Bone marrow (tissue), 2 donors: ENCODE data around the gene LRP2.

Source experiments
- DNase-seq, 2 donors: peaks; one replicate each; lab custom pipeline; 2025; lab: John Stamatoyannopoulos, UW

LRP2 gene

GRCh38 chr2:169240405-169240804 is 121.9 kb downstream of the LRP2 start:
- DNase-seq: no peak

GRCh38 chr2:169237939-169238338 is 124.4 kb downstream of the LRP2 start:
- no peak for DNase-seq

GRCh38 chr2:169237286-169237685 is 125.0 kb downstream of the LRP2 start:
- DNase-seq: no peak

- DNase-seq: no peak
Observed at GRCh38 chr2:169232551-169233154, 129.7 kb downstream of the LRP2 start.

GRCh38 chr2:169230204-169230603 is 132.1 kb downstream of the LRP2 start:
- no peak for DNase-seq

GRCh38 chr2:169229590-169229989 is 132.7 kb downstream of the LRP2 start:
- no peak for DNase-seq

- no peak for DNase-seq
Observed at GRCh38 chr2:169225906-169226305, 136.4 kb downstream of the LRP2 start.

GRCh38 chr2:169225233-169225750 is 137.0 kb downstream of the LRP2 start:
- no peak for DNase-seq

- DNase-seq: no peak
Observed at GRCh38 chr2:169222665-169223064, 139.7 kb downstream of the LRP2 start.

- DNase-seq: no peak
Observed at GRCh38 chr2:169221745-169222369, 140.5 kb downstream of the LRP2 start.

- DNase-seq: no peak
Observed at GRCh38 chr2:169210917-169211316, 151.4 kb downstream of the LRP2 start.

- DNase-seq: no peak
Observed at GRCh38 chr2:169208026-169208425, 154.3 kb downstream of the LRP2 start.

GRCh38 chr2:169205176-169205575 is 157.2 kb downstream of the LRP2 start:
- no peak for DNase-seq

GRCh38 chr2:169203952-169204351 is 158.4 kb downstream of the LRP2 start:
- no peak for DNase-seq

- no peak for DNase-seq
Observed at GRCh38 chr2:169200756-169201155, 161.6 kb downstream of the LRP2 start.

- DNase-seq: no peak
Observed at GRCh38 chr2:169193618-169194017, 168.7 kb downstream of the LRP2 start.

- no peak for DNase-seq
Observed at GRCh38 chr2:169190197-169190775, 172.0 kb downstream of the LRP2 start.

- DNase-seq: no peak
Observed at GRCh38 chr2:169189132-169189531, 173.2 kb downstream of the LRP2 start.

GRCh38 chr2:169185711-169186110 is 176.6 kb downstream of the LRP2 start:
- DNase-seq: no peak

- DNase-seq: no peak
Observed at GRCh38 chr2:169184074-169184473, 178.3 kb downstream of the LRP2 start.

- DNase-seq: no peak
Observed at GRCh38 chr2:169182573-169182972, 179.8 kb downstream of the LRP2 start.

- DNase-seq: no peak
Observed at GRCh38 chr2:169178804-169179390, 183.4 kb downstream of the LRP2 start.

- DNase-seq: no peak
Observed at GRCh38 chr2:169178364-169178763, 184.0 kb downstream of the LRP2 start.
